H1 (cell line): ENCODE data around the gene PLEKHH3. TPM values are rescaled to one million over a fixed set of nuclear protein-coding genes. Genes with fewer than 3 reads are reported as not detected.
A peak's percentile ranks its signal among the peaks of the same experiment; 100 is the strongest.

Experiments used
- CTCF ChIA-PET: fragments of 300-600 bp; sonication (Branson Sonifier 250); formaldehyde crosslinking; loops from one replicate; lab custom pipeline; 2021; ENCODE audit not compliant: partially characterized antibody; lab: Charles Lee
- POLR2A ChIA-PET: fragments of 300-600 bp; sonication (Branson Sonifier 250); formaldehyde crosslinking; loops from one replicate; lab custom pipeline; 2021; ENCODE audit warnings: inconsistent platforms; ENCODE audit not compliant: partially characterized antibody; lab: Charles Lee
- DNase-seq, 2 experiments: peaks; one replicate each; pipeline versions ENCODE4 v3.0.0 to v3.0.0-alpha.2; 2010 to 2022; ENCODE audit warnings: low spot score in 2 of 2, low read depth in 1 of 2, mixed read lengths in 1 of 2
- FAIRE-seq: peaks from 2 replicates; lab custom pipeline; 2011; peaks lifted over from hg19 to GRCh38; lab: Jason Lieb, UNC
- H2AFZ ChIP-seq: 2 replicates; pipeline ENCODE4 v1.8.1; 2012; ENCODE audit warnings: low read length, inconsistent platforms
- H2AK5ac ChIP-seq: 2 replicates; pipeline ENCODE4 v1.6.1; 2013; ENCODE audit warnings: low read depth, low read length
- H2BK120ac ChIP-seq: replicated peaks from 2 replicates; pipeline ENCODE3; 2013; ENCODE audit warnings: low read depth, low read length, inconsistent platforms
- H2BK12ac ChIP-seq: 2 replicates; pipeline ENCODE4 v1.6.1; 2013; ENCODE audit warnings: low read depth, low read length
- H2BK15ac ChIP-seq: 2 replicates; pipeline ENCODE4 v1.6.1; 2013; ENCODE audit warnings: low read length
- H2BK20ac ChIP-seq: 2 replicates; pipeline ENCODE4 v1.6.1; 2013; ENCODE audit warnings: low read length
- H2BK5ac ChIP-seq: 2 replicates; pipeline ENCODE4 v1.6.1; 2013; ENCODE audit warnings: low read depth, low read length
- H3K14ac ChIP-seq: 2 replicates; pipeline ENCODE4 v1.6.1; 2013; ENCODE audit warnings: inconsistent platforms; ENCODE audit not compliant: insufficient read length
- H3K18ac ChIP-seq: 2 replicates; pipeline ENCODE4 v1.6.1; 2013; ENCODE audit warnings: low read length; ENCODE audit errors: extremely low read depth
- H3K23ac ChIP-seq: 2 replicates; pipeline ENCODE4 v1.6.1; 2013; ENCODE audit warnings: inconsistent platforms; ENCODE audit not compliant: insufficient read length
- H3K23me2 ChIP-seq: 2 replicates; pipeline ENCODE4 v1.6.1; 2013; ENCODE audit warnings: low read depth, low read length
- H3K27ac ChIP-seq: 2 replicates; pipeline ENCODE4 v1.6.1; 2011; ENCODE audit warnings: low read depth, low read length, inconsistent platforms
- H3K27me3 ChIP-seq, 4 experiments: replicated peaks in 1 of 4; 1 replicate in 1 of 4; 2 replicates in 3 of 4; pipeline versions ENCODE4 v1.6.1 to v1.8.1; 2011 to 2013; ENCODE audit warnings: low read length in 3 of 4, mild to moderate bottlenecking in 3 of 4, inconsistent platforms in 2 of 4, mixed read lengths in 2 of 4, moderate library complexity in 1 of 4; ENCODE audit not compliant: control insufficient read depth in 3 of 4, insufficient read depth in 3 of 4; ENCODE audit errors: extremely low read depth in 1 of 4
- H3K36me3 ChIP-seq, 4 experiments: 2 replicates each; pipeline versions ENCODE4 v1.6.1 to v1.8.1; 2011 to 2013; ENCODE audit warnings: mild to moderate bottlenecking in 4 of 4, low read length in 3 of 4, moderate library complexity in 2 of 4, control low read depth in 1 of 4, inconsistent platforms in 1 of 4; ENCODE audit not compliant: insufficient read depth in 4 of 4, control insufficient read depth in 2 of 4
- H3K4ac ChIP-seq: replicated peaks from 2 replicates; pipeline ENCODE3; 2013; ENCODE audit warnings: low read length, low read depth, mixed read lengths, inconsistent platforms; ENCODE audit not compliant: insufficient read length
- H3K4me1 ChIP-seq, 4 experiments: replicated peaks in 1 of 4; 1 replicate in 1 of 4; 2 replicates in 3 of 4; pipeline versions ENCODE4 v1.6.1 to v1.8.1; 2011 to 2013; ENCODE audit warnings: low read length in 3 of 4, inconsistent platforms in 2 of 4, mixed read lengths in 1 of 4; ENCODE audit not compliant: insufficient read depth in 4 of 4, control insufficient read depth in 3 of 4
- H3K4me2 ChIP-seq, 2 experiments: 2 replicates each; pipeline versions ENCODE4 v1.6.1 to v1.8.1; 2011 to 2013; ENCODE audit warnings: low read depth in 2 of 2, low read length in 2 of 2, control low read depth in 1 of 2, inconsistent platforms in 1 of 2, mild to moderate bottlenecking in 1 of 2; ENCODE audit not compliant: insufficient read depth in 1 of 2
- H3K4me3 ChIP-seq, 4 experiments: fragments of 200-600, 300-600 bp in 1 of 4; sonication (generic), shearing (Covaris generic), sonication (Bioruptor Twin) in 1 of 4; 2 replicates each; pipeline versions ENCODE4 v1.5.1 to v1.8.1; 2011 to 2016; ENCODE audit warnings: low read length in 4 of 4, low read depth in 3 of 4, control low read depth in 2 of 4, inconsistent platforms in 2 of 4, mild to moderate bottlenecking in 2 of 4, mixed read lengths in 1 of 4, moderate library complexity in 1 of 4; ENCODE audit not compliant: insufficient read depth in 2 of 4; ENCODE audit errors: extremely low read depth in 1 of 4
- H3K56ac ChIP-seq: replicated peaks from 2 replicates; pipeline ENCODE3; 2013; ENCODE audit warnings: low read depth, mild to moderate bottlenecking, mixed read lengths, low read length, inconsistent platforms; ENCODE audit not compliant: insufficient read length
- H3K79me1 ChIP-seq: 2 replicates; pipeline ENCODE4 v1.6.1; 2013; ENCODE audit warnings: low read depth, low read length, control low read depth
- H3K79me2 ChIP-seq, 2 experiments: 2 replicates each; pipeline versions ENCODE4 v1.6.1 to v1.8.1; 2012 to 2013; ENCODE audit warnings: low read length in 2 of 2, mild to moderate bottlenecking in 2 of 2, inconsistent platforms in 1 of 2; ENCODE audit not compliant: insufficient read depth in 2 of 2, control insufficient read depth in 1 of 2
- H3K9ac ChIP-seq, 4 experiments: replicated peaks in 1 of 4; 1 replicate in 1 of 4; 2 replicates in 3 of 4; pipeline versions ENCODE4 v1.6.1 to v1.8.1; 2011 to 2013; ENCODE audit warnings: low read depth in 3 of 4, low read length in 3 of 4, control low read depth in 2 of 4, mild to moderate bottlenecking in 2 of 4, moderate library complexity in 2 of 4, inconsistent platforms in 1 of 4; ENCODE audit errors: extremely low read depth in 1 of 4
- H3K9me3 ChIP-seq, 2 experiments: 2 replicates each; pipeline versions ENCODE4 v1.6.1 to v1.8.1; 2012 to 2013; ENCODE audit warnings: mild to moderate bottlenecking in 2 of 2, moderate library complexity in 2 of 2, control low read depth in 1 of 2, inconsistent platforms in 1 of 2, low read depth in 1 of 2, low read length in 1 of 2, mixed read lengths in 1 of 2; ENCODE audit not compliant: insufficient read depth in 2 of 2
- H4K20me1 ChIP-seq, 2 experiments: replicated peaks in 1 of 2; 2 replicates each; pipeline versions ENCODE3 to v1.8.1; 2011 to 2013; ENCODE audit warnings: inconsistent platforms in 2 of 2, low read length in 2 of 2, mild to moderate bottlenecking in 1 of 2; ENCODE audit not compliant: insufficient read depth in 2 of 2, control insufficient read depth in 1 of 2
- H4K5ac ChIP-seq: 2 replicates; pipeline ENCODE4 v1.6.1; 2013; ENCODE audit warnings: low read length, low read depth, mixed read lengths, inconsistent platforms; ENCODE audit not compliant: insufficient read length
- H4K8ac ChIP-seq: 2 replicates; pipeline ENCODE4 v1.8.0; 2013; ENCODE audit warnings: mild to moderate bottlenecking, moderate library complexity, low read length, inconsistent platforms; ENCODE audit not compliant: insufficient read depth; ENCODE audit errors: extremely low read depth
- H4K91ac ChIP-seq: replicated peaks from 2 replicates; pipeline ENCODE3; 2013; ENCODE audit warnings: low read length, mixed read lengths, inconsistent platforms; ENCODE audit not compliant: insufficient read length
- CHD1 ChIP-seq: IDR thresholded peaks from 2 replicates; pipeline ENCODE4 v1.6.1; 2012; ENCODE audit warnings: low read depth, low read length, improper control_type of control experiment
- EGR1 ChIP-seq: IDR thresholded peaks from 2 replicates; pipeline ENCODE4 v1.6.1; 2011; ENCODE audit warnings: low read depth, low read length, borderline replicate concordance
- EZH2 ChIP-seq: fragments of 200-600 bp; sonication (generic); IDR thresholded peaks from 2 replicates; pipeline ENCODE4 v1.7.1; 2012; ENCODE audit warnings: low read depth, mild to moderate bottlenecking, moderate library complexity, low read length, inconsistent platforms; ENCODE audit not compliant: severe bottlenecking
- KDM5A ChIP-seq: fragments of 200-600 bp; IDR thresholded peaks from 2 replicates; pipeline ENCODE4 v1.7.1; 2012; ENCODE audit warnings: mild to moderate bottlenecking, low read length, inconsistent platforms, mixed read lengths
- MAFK ChIP-seq: IDR thresholded peaks from 2 replicates; pipeline ENCODE4 v1.6.1; 2012; ENCODE audit warnings: low read depth, mild to moderate bottlenecking, improper control_type of control experiment, low read length
- PHF8 ChIP-seq: fragments of 200-600 bp; sonication (generic); conservative IDR thresholded peaks from 2 replicates; pipeline ENCODE4 v1.7.1; 2012; ENCODE audit warnings: low read depth, mild to moderate bottlenecking, inconsistent platforms, low read length, moderate library complexity
- SIRT6 ChIP-seq: IDR thresholded peaks from one replicate; pipeline ENCODE4 v1.7.1; 2012; ENCODE audit warnings: low read length, inconsistent platforms
- SUZ12 ChIP-seq: fragments of 200-600 bp; sonication (generic); IDR thresholded peaks from 2 replicates; pipeline ENCODE4 v1.6.1; 2012; ENCODE audit warnings: mild to moderate bottlenecking, inconsistent platforms, low read length, moderate library complexity, mixed read lengths
- TAF7 ChIP-seq: optimal IDR thresholded peaks from 2 replicates; pipeline ENCODE3; 2011; ENCODE audit warnings: low read depth, mild to moderate bottlenecking, inconsistent platforms, low read length, moderate library complexity, borderline replicate concordance
- TCF12 ChIP-seq: IDR thresholded peaks from 2 replicates; pipeline ENCODE4 v1.6.1; 2011; ENCODE audit warnings: low read depth, mild to moderate bottlenecking, low read length
- WGBS, 2 experiments: shearing (Covaris generic) in 1 of 2; methylation state at CpG; one replicate each; pipeline versions ENCODE4 v1.1.6 to v1.1.7; 2013 to 2015; ENCODE audit warnings: low lambda C conversion rate in 2 of 2, mixed read lengths in 2 of 2, inconsistent platforms in 1 of 2, low coverage in 1 of 2, missing lambda C conversion rate in 1 of 2; ENCODE audit not compliant: insufficient replicate concordance in 2 of 2, insufficient coverage in 1 of 2, insufficient read length in 1 of 2; ENCODE audit errors: extremely low coverage in 1 of 2, missing lambda C conversion rate in 1 of 2; 5-methylcytosine and 5-hydroxymethylcytosine counted together
- polyA plus RNA-seq, 7 experiments: library from polyadenylated mRNA; depleted of rRNA in 3 of 7; stranded (reverse) in 5 of 7; unstranded in 2 of 7; fragments of >200 nt in 5 of 7; fragments of 200-250 nt in 2 of 7; gene quantifications; 1 replicate in 5 of 7; 2 replicates in 1 of 7; 4 replicates in 1 of 7; pipeline versions ENCODE4 v1.2.1 to v1.2.3, GENCODE V29; 2011 to 2013; ENCODE audit warnings: missing spikeins in 2 of 7, mixed read lengths in 2 of 7
- total RNA-seq: library from RNA; stranded (reverse); fragmentation: NEBNext Ultra II Directional; extraction: Animal tissue kit (Norgen Biotek cat#: 25700); gene quantifications from 2 replicates; pipeline ENCODE4 v1.2.1, GENCODE V29; 2021
- TF ChIP-seq, protein P1 (sequence below): IDR thresholded peaks from 2 replicates; pipeline ENCODE4 v1.6.1; 2011; ENCODE audit warnings: low read length, improper control_type of control experiment

Gene PLEKHH3
- total and polyA plus RNA-seq, 2 of the 8 experiments (the other 6 are each of a cell fraction or from before 2014, with no cell fraction given): 11.1 to 13.5 TPM

DNA sequence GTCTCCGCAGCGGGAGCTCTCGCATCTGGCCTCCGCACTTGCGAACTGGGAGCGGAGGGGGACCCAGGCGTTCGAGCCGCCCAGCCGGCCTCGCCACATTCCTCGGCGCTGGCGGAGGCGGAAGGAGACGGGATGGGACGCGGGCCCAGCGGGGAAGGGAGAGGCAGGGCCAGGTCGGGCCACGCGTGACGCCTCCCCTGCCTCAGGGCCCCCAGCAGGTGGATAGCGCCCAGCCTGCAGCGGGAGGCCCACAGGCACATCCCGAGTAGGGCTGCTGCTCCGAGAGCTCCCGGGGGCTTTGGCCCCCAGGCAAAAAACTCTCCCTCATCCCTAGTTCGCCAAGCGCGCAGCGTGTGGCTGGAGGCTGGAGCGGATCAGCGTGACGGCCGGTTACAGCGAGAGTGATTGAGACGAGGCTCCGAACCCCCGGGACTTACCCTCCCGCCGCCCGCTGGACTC lies 800 bp downstream of the PLEKHH3 start:
- no peaks in the 10 kb centered on the region for H3K79me2 ChIP-seq
- H2AK5ac ChIP-seq: no peak overlapping the region
- H3K4me1 ChIP-seq: peaks cover 0 to 56% (median 39%) of the 10 kb centered on the region in 4 experiments; a peak in 6 of 7 replicates
- FAIRE-seq (no peak), DNase-seq (no peak)
- H2BK12ac ChIP-seq: peak overlapping the region; percentile 68; the same call in 1 of the 2 replicates
- H3K56ac ChIP-seq: no peak overlapping the region
- peaks cover 3 to 13% of the 10 kb centered on the region in 2 experiments for H4K20me1 ChIP-seq
- no peak overlapping the region for H2BK5ac ChIP-seq
- ChIA-PET POLR2A (interaction anchor here (1.1 to 14.0 kb wide), 8 partner anchors 8 to 322 kb away, joined by 3 to 239 read pairs (median 4); partner anchors contain the start of genes MLX, PSMC3IP, RETREG3 and RPL27), CTCF (interaction anchor here (0.7 to 4.3 kb wide), 8 partner anchors 7 to 121 kb away, joined by 3 to 22 read pairs (median 4); partner anchors contain the start of genes CNTNAP1 and TUBG2)
- no peak overlapping the region for H4K91ac ChIP-seq
- H3K23me2 ChIP-seq: peaks cover 31% of the 10 kb centered on the region
- H3K23ac ChIP-seq: no peak overlapping the region
- H3K79me1 ChIP-seq: no peaks in the 10 kb centered on the region
- 6% methylated on average over 26 of the region's 43 CpGs; no CpG with 5 or more reads in 1 of the 2 experiments for WGBS, 2 experiments
- H3K18ac ChIP-seq: peak overlapping the region; percentile 78
- no peaks in the 10 kb centered on the region for H3K9me3 ChIP-seq
- H3K9ac ChIP-seq: peak overlapping the region in 2 of 4 experiments; percentile 46 to 47; a peak in 4 of 7 replicates
- H3K4ac ChIP-seq: peak overlapping the region; percentile 22
- H3K36me3 ChIP-seq: peaks cover 0 to 11% (median 0%) of the 10 kb centered on the region in 4 experiments; a peak in 3 of 8 replicates
- no peak overlapping the region for H3K27ac ChIP-seq
- H2AFZ ChIP-seq: no peak overlapping the region
- H3K4me3 ChIP-seq: peak overlapping the region; percentile 77 to 84 (median 82)
- H4K5ac ChIP-seq: peak overlapping the region; percentile 12
- H3K14ac ChIP-seq: no peak overlapping the region
- H2BK120ac ChIP-seq: no peak overlapping the region
- H4K8ac ChIP-seq: peak overlapping the region; percentile 31; the same call in 1 of the 2 replicates
- H2BK15ac ChIP-seq: no peak overlapping the region; the same call in 1 of the 2 replicates
- H3K27me3 ChIP-seq: peaks cover 2 to 51% (median 36%) of the 10 kb centered on the region in 4 experiments
- no peak overlapping the region; the same call in 1 of the 2 replicates for H2BK20ac ChIP-seq
- peak overlapping the region; percentile 58 to 88 for H3K4me2 ChIP-seq
- no peak for TF ChIP-seq MAFK
- TF ChIP-seq SIRT6: no peak
- TF ChIP-seq PHF8: no peak
- TF ChIP-seq KDM5A: no peak
- no peak for TF ChIP-seq CHD1
- peak; percentile 45 for TF ChIP-seq EZH2
- TF ChIP-seq TCF12: no peak
- no peak for TF ChIP-seq TAF7
- peak; percentile 32; the same call in 1 of the 2 replicates for TF ChIP-seq SUZ12
- TF ChIP-seq EGR1: no peak
- TF ChIP-seq, protein P1, sequence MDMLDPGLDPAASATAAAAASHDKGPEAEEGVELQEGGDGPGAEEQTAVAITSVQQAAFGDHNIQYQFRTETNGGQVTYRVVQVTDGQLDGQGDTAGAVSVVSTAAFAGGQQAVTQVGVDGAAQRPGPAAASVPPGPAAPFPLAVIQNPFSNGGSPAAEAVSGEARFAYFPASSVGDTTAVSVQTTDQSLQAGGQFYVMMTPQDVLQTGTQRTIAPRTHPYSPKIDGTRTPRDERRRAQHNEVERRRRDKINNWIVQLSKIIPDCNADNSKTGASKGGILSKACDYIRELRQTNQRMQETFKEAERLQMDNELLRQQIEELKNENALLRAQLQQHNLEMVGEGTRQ: no peak
